ENCODE data around the gene SLC25A27. TPM values are rescaled to one million over a fixed set of nuclear protein-coding genes. Genes with fewer than 3 reads are reported as not detected.

SLC25A27 gene
- total RNA-seq, 1 donor from 2014 or later, result 12.9 TPM

GRCh38 chr6:46711491-46711890, 58.7 kb downstream of the SLC25A27 start:
- no peak for DNase-seq (ENCODE audit: low spot score)

GRCh38 chr6:46715141-46715540, 62.4 kb downstream of the SLC25A27 start:
- no peak for DNase-seq (ENCODE audit: low spot score)

- DNase-seq (ENCODE audit: low spot score), result no peak
These were observed 66.3 kb downstream of the SLC25A27 start for GRCh38 chr6:46719099-46719498.

- no peak for DNase-seq (ENCODE audit: low spot score)
These were observed 67.6 kb downstream of the SLC25A27 start for GRCh38 chr6:46720401-46720800.

Other genes starting within 250 kb of the SLC25A27 start
- 6.7 TPM for gene RCAN2, start 161.5 kb upstream of the SLC25A27 start, total RNA-seq
- 1.1 TPM for gene CYP39A1, start 157 bp upstream of the SLC25A27 start, total RNA-seq
- gene TDRD6, start 34.9 kb downstream of the SLC25A27 start, total RNA-seq, result 0.58 TPM
- 8.1 TPM for gene PLA2G7, start 82.4 kb downstream of the SLC25A27 start, total RNA-seq
- gene ANKRD66, start 94.0 kb downstream of the SLC25A27 start, total RNA-seq, result not detected
- gene MEP1A, start 140.4 kb downstream of the SLC25A27 start, total RNA-seq, result 0.35 TPM